OCI-LY1 (cell line): ENCODE results near the gene DUSP22.

Source experiments
- H2AFZ ChIP-seq: fragments of 200-600 bp; sonication (generic), shearing (Covaris generic); 2 replicates; pipeline ENCODE4 v1.6.0; 2014; ENCODE audit warnings: antibody characterized with exemption, mild to moderate bottlenecking, low read length
- H3F3A ChIP-seq: fragments of 200-600 bp; sonication (generic), shearing (Covaris generic); 2 replicates; pipeline ENCODE4 v1.6.0; 2014; ENCODE audit warnings: mild to moderate bottlenecking, antibody characterized with exemption, low read length, moderate library complexity; ENCODE audit not compliant: insufficient read depth
- H3K27ac ChIP-seq: fragments of 200-600 bp; sonication (generic); 2 replicates; pipeline ENCODE4 v1.5.1; 2014; ENCODE audit warnings: low read length, mixed run types, mild to moderate bottlenecking, low read depth; ENCODE audit not compliant: poor library complexity, severe bottlenecking
- H3K27me3 ChIP-seq: fragments of 200-600 bp; sonication (generic); 2 replicates; pipeline ENCODE4 v1.6.0; 2014; ENCODE audit warnings: antibody characterized with exemption, mild to moderate bottlenecking, low read length, moderate library complexity; ENCODE audit not compliant: insufficient read depth
- H3K36me3 ChIP-seq: fragments of 200-600 bp; sonication (generic); 2 replicates; pipeline ENCODE4 v1.6.1; 2014; ENCODE audit warnings: mild to moderate bottlenecking, antibody characterized with exemption, low read length, moderate library complexity, mixed read lengths; ENCODE audit not compliant: insufficient read depth
- H3K4me1 ChIP-seq: fragments of 200-600 bp; sonication (generic); 2 replicates; pipeline ENCODE4 v1.5.1; 2014; ENCODE audit warnings: mild to moderate bottlenecking, low read length, moderate library complexity; ENCODE audit not compliant: insufficient read depth, severe bottlenecking
- H3K4me2 ChIP-seq: fragments of 200-600 bp; sonication (generic), shearing (Covaris generic); 2 replicates; pipeline ENCODE4 v1.6.1; 2014; ENCODE audit warnings: low read length
- H3K4me3 ChIP-seq: fragments of 200-600 bp; sonication (generic); 2 replicates; pipeline ENCODE4 v1.5.1; 2014; ENCODE audit warnings: low read length, low read depth, mild to moderate bottlenecking, mixed read lengths; ENCODE audit not compliant: poor library complexity, severe bottlenecking
- H3K79me2 ChIP-seq: fragments of 200-600 bp; shearing (Covaris generic); 2 replicates; pipeline ENCODE4 v1.6.1; 2016; ENCODE audit warnings: mixed run types, low read length, mixed read lengths; ENCODE audit not compliant: insufficient read depth
- H3K9ac ChIP-seq: fragments of 200-600 bp; sonication (generic), shearing (Covaris generic); 2 replicates; pipeline ENCODE4 v1.6.1; 2014; ENCODE audit warnings: mild to moderate bottlenecking, low read length, mixed read lengths
- H3K9me2 ChIP-seq: fragments of 200-600 bp; sonication (generic), shearing (Covaris generic); 2 replicates; pipeline ENCODE4 v1.6.1; 2014; ENCODE audit warnings: low read depth, mild to moderate bottlenecking, low read length, mixed read lengths
- H3K9me3 ChIP-seq: fragments of 200-600 bp; shearing (Covaris generic); 2 replicates; pipeline ENCODE4 v1.6.1; 2014; ENCODE audit warnings: low read length, mixed read lengths
- H4K20me1 ChIP-seq: fragments of 200-600 bp; sonication (generic), shearing (Covaris generic); 2 replicates; pipeline ENCODE4 v1.6.0; 2016; ENCODE audit warnings: mild to moderate bottlenecking, low read length; ENCODE audit not compliant: insufficient read depth
- EZH2 ChIP-seq: fragments of 200-600 bp; sonication (generic), shearing (Covaris generic); IDR thresholded peaks from 2 replicates; pipeline ENCODE4 v1.8.0; 2017; ENCODE audit warnings: borderline replicate concordance, mixed run types, mild to moderate bottlenecking, antibody characterized with exemption, low read length, moderate library complexity, mixed read lengths
- TF ChIP-seq, protein P1 (sequence below): fragments of 200-600 bp; sonication (generic), shearing (Covaris generic); IDR thresholded peaks from 2 replicates; pipeline ENCODE4 v1.5.1; 2017; ENCODE audit warnings: mild to moderate bottlenecking, antibody characterized with exemption, low read length, moderate library complexity, mixed read lengths

DUSP22 gene

DNA sequence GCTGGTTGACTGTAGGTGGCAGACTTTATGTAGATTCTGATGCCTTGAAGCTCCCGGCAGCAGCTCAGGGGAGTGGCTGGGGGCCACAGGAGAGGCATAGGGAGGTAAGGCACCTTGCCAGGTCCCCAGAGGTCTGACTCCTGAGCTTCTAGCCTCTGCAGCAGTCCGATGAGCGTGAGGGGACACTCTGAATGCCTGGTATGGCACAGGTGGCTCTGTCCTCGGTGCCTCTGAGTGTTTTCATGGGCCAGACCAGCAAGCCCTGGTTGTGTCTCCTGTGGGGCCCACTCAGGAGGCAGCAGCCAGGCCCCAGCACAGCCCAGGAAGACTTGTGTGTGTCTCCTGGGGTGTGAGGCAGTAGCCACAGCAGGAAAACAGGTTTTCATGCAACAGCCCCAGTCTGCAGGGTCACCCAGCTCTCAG is 59.6 kb downstream of the DUSP22 start:
- H3K9me2 ChIP-seq: no peaks in the 10 kb centered on the region
- peak overlapping the region; percentile 37; the same call in 1 of the 2 replicates for H3K9ac ChIP-seq
- no peaks in the 10 kb centered on the region for H3K79me2 ChIP-seq
- no peaks in the 10 kb centered on the region for H3K9me3 ChIP-seq
- no peaks in the 10 kb centered on the region for H3K36me3 ChIP-seq
- no peak for TF ChIP-seq EZH2
- TF ChIP-seq, protein P1, sequence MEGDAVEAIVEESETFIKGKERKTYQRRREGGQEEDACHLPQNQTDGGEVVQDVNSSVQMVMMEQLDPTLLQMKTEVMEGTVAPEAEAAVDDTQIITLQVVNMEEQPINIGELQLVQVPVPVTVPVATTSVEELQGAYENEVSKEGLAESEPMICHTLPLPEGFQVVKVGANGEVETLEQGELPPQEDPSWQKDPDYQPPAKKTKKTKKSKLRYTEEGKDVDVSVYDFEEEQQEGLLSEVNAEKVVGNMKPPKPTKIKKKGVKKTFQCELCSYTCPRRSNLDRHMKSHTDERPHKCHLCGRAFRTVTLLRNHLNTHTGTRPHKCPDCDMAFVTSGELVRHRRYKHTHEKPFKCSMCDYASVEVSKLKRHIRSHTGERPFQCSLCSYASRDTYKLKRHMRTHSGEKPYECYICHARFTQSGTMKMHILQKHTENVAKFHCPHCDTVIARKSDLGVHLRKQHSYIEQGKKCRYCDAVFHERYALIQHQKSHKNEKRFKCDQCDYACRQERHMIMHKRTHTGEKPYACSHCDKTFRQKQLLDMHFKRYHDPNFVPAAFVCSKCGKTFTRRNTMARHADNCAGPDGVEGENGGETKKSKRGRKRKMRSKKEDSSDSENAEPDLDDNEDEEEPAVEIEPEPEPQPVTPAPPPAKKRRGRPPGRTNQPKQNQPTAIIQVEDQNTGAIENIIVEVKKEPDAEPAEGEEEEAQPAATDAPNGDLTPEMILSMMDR: no peak
- no peaks in the 10 kb centered on the region for H3F3A ChIP-seq
- H2AFZ ChIP-seq: no peak overlapping the region
- no peaks in the 10 kb centered on the region for H4K20me1 ChIP-seq
- peak overlapping the region; percentile 40 for H3K4me2 ChIP-seq
- peaks cover 88% of the 10 kb centered on the region for H3K4me1 ChIP-seq
- H3K27me3 ChIP-seq: no peaks in the 10 kb centered on the region
- no peak overlapping the region for H3K4me3 ChIP-seq
- H3K27ac ChIP-seq: peak overlapping the region; percentile 97

DNA sequence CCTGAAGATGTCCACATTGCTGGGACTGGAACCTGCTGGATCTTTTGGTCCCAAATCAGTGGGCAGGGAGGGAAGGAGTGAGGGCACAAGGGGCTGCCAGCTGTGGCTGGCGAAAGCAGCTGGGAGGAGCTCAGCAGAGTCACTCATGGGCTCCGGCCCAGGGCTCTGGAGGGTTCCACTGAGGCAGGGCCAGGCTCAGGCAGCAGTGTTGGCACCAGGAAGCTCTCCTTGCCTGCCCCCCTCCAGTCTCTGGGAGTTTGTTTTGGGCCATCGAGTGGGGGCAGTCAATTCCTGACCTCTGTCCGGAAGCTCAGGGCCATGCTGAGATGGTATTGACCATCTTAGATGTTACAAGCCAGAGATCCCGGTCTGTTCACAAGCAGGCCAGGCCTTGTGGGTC is 60.2 kb downstream of the DUSP22 start:
- Histone ChIP-seq H3K79me2 (no peaks in the 10 kb centered on the region), H3K9me3 (no peaks in the 10 kb centered on the region), H3K4me3 (no peak overlapping the region), H3K4me2 (peak overlapping the region; percentile 40), H3K4me1 (peaks cover 88% of the 10 kb centered on the region), H3K36me3 (no peaks in the 10 kb centered on the region), H4K20me1 (no peaks in the 10 kb centered on the region), H3F3A (no peaks in the 10 kb centered on the region), H2AFZ (no peak overlapping the region), H3K9ac (peak overlapping the region; percentile 37), H3K9me2 (no peaks in the 10 kb centered on the region), H3K27me3 (no peaks in the 10 kb centered on the region), H3K27ac (peak overlapping the region; percentile 97)
- TF ChIP-seq, protein P1: no peak
- TF ChIP-seq EZH2: no peak

DNA sequence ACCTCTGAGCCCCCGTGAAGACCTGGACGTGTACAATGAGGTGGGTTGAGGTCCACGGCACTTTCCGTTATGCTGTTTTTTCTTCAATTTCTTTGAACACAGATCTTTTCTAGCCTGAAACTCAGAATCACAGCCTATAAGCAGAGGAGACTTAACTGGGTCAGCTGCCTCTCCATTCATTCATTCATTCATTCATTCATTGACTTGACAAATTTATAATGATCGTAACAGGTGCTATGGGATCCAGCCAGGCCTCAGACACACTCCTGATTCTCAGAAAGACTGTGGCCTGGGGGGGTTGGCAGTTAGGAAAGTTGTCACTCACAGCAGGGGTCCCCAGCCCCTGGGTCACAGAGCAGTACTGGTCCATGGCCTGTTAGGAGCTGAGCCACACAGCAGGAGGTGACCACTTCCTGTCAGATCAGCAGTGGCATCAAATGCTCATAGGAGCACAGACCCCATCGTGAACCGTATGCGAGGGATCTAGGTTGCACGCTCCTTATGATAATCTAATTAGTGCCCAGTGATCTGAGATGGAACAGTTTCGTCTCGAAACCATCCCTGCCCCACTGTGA is 60.7 kb downstream of the DUSP22 start:
- H3K4me2 ChIP-seq: peak overlapping the region; percentile 40
- no peaks in the 10 kb centered on the region for H3K79me2 ChIP-seq
- TF ChIP-seq, protein P1: no peak
- peak overlapping the region; percentile 97 for H3K27ac ChIP-seq
- H3K4me3 ChIP-seq: peak overlapping the region; percentile 7
- H3K9me2 ChIP-seq: no peaks in the 10 kb centered on the region
- peak overlapping the region; percentile 37 for H3K9ac ChIP-seq
- no peaks in the 10 kb centered on the region for H4K20me1 ChIP-seq
- H3K4me1 ChIP-seq: peaks cover 88% of the 10 kb centered on the region
- H3F3A ChIP-seq: no peaks in the 10 kb centered on the region
- H2AFZ ChIP-seq: no peak overlapping the region
- no peaks in the 10 kb centered on the region for H3K36me3 ChIP-seq
- H3K27me3 ChIP-seq: no peaks in the 10 kb centered on the region
- H3K9me3 ChIP-seq: no peaks in the 10 kb centered on the region
